ENCODE results near the gene SH2D1A. TPM values are rescaled to one million over a fixed set of nuclear protein-coding genes. Genes with fewer than 3 reads are reported as not detected.

Gene SH2D1A
- total RNA-seq, 2 donors from 2014 or later: 1.7 TPM; not detected in 1

DNA sequence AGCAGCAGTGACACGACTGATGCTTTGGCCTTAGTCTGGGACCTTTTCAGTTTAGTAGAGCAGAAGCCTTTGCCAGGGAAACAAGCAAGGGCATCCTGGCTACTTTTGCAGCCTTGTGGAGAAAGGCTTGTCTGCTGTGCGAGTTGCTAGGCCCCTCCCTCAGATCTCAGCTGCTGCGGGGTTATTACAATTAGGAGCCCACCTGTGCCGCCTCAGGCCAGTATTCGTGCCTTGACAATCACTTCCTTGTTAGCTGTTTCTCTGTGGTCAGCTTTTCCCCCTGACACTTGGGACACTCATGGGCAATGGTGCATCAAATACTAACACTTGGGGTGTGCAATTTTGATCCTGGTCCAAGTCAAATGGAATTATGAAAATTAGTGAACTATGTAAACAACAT lies 67.9 kb downstream of the SH2D1A start:
- TF ChIP-seq, protein P1, sequence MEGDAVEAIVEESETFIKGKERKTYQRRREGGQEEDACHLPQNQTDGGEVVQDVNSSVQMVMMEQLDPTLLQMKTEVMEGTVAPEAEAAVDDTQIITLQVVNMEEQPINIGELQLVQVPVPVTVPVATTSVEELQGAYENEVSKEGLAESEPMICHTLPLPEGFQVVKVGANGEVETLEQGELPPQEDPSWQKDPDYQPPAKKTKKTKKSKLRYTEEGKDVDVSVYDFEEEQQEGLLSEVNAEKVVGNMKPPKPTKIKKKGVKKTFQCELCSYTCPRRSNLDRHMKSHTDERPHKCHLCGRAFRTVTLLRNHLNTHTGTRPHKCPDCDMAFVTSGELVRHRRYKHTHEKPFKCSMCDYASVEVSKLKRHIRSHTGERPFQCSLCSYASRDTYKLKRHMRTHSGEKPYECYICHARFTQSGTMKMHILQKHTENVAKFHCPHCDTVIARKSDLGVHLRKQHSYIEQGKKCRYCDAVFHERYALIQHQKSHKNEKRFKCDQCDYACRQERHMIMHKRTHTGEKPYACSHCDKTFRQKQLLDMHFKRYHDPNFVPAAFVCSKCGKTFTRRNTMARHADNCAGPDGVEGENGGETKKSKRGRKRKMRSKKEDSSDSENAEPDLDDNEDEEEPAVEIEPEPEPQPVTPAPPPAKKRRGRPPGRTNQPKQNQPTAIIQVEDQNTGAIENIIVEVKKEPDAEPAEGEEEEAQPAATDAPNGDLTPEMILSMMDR (IDR thresholded peaks at IDR 0.05): no peak
- no peak overlapping the region for H3K4me3 ChIP-seq
- DNase-seq (ENCODE audit: low spot score): no peak
- no peaks in the 10 kb centered on the region for H3K36me3 ChIP-seq
- H3K27me3 ChIP-seq: no peaks in the 10 kb centered on the region
- H3K9me3 ChIP-seq: no peaks in the 10 kb centered on the region
- H3K27ac ChIP-seq: no peak overlapping the region
- no peaks in the 10 kb centered on the region for H3K4me1 ChIP-seq

DNA sequence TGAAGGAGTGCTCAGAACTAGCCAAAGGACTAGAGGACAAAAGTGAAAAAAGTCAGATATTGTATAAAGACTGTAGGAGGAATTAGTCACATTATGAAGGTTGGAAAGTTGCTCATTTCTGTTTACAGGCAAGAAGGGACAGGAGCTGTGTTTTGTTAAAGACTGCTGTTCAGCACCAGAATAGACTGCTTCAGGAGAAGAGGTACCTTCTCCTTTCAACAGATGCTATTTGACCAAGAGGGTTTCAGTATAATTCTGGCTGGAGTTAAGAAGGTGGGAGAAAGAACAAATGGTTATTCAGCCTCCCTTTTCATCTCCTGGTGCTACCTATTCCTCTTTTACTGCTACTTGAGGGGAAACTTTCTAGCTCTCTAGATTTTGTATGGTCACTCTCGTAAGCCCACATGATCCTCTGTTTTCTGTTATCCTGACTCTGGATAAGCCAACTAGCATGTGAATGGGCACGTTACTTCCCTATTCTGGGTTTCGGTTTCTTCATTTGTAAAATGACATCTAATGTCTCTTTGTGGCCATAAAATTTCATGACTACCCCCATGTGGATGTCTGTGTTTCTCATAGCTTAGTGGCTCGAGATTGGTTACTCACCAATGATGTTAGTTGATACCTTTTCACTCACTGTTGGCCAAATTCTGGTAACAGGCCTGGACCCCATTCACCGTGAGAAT lies 68.9 kb downstream of the SH2D1A start:
- Histone ChIP-seq H3K4me3 (no peak overlapping the region), H3K4me1 (no peaks in the 10 kb centered on the region), H3K9me3 (no peaks in the 10 kb centered on the region), H3K27me3 (no peaks in the 10 kb centered on the region), H3K36me3 (no peaks in the 10 kb centered on the region), H3K27ac (no peak overlapping the region)
- DNase-seq (ENCODE audit: low spot score): no peak
- TF ChIP-seq, protein P1 (IDR thresholded peaks at IDR 0.05): no peak

DNA sequence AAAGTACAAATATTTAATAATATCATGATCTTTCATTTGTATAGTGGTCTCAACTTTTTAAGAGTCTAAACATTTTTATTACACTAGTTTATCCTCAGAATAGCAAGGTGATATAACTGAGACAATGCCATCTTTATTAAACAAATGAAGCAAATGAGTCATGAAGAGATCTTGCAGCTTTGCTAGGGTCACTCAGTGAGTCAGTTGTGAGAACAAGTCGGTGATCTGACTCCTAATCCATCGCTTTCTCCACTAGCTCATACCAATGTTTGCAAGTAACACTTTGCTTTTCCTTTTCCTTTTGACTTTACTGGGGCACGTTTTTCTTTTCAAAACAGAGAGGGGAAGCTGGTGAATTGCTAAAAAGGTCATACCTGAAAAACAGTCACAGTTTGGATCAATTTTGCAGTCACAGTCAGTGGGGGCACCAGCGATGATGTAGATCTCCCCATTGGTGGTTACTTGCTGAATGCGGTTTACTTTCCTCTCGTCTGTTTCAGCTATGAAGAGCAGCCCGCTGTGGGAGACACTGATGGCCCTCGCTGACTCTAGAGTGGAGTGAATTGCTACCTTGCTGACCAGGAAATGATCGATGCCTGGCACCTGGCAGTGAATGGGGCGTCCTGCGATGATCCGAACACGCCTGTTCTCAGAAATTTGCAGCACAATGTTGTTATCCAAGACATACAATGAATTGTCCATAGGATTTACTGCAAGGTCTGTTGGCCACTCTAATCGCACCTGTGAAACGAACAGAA lies 75.7 kb downstream of the SH2D1A start:
- peaks cover 0 to 7% of the 10 kb centered on the region in 2 donors for H3K4me1 ChIP-seq
- H3K27ac ChIP-seq: no peak overlapping the region
- no peak for DNase-seq (ENCODE audit: low spot score)
- H3K9me3 ChIP-seq: peaks cover 0 to 14% of the 10 kb centered on the region in 2 donors
- TF ChIP-seq, protein P1 (IDR thresholded peaks at IDR 0.05): no peak
- no peaks in the 10 kb centered on the region for H3K36me3 ChIP-seq
- no peaks in the 10 kb centered on the region for H3K27me3 ChIP-seq
- no peak overlapping the region for H3K4me3 ChIP-seq

Other genes starting within 250 kb of the SH2D1A start
- gene TEX13D, start 13.9 kb upstream of the SH2D1A start, total RNA-seq: not detected